C4-2B (cell line): Measurements from ENCODE around the gene IRF9.

Experiments used
- CTCF ChIP-seq: fragments of 450-650 bp; conservative IDR thresholded peaks from 2 replicates; pipeline ENCODE4 v1.5.1; 2017; ENCODE audit warnings: mild to moderate bottlenecking
- ZFX ChIP-seq: fragments of 450-650 bp; IDR thresholded peaks from 2 replicates; pipeline ENCODE4 v1.6.1; 2017

- no peak for TF ChIP-seq CTCF
- TF ChIP-seq ZFX, result no peak
These were observed 13.9 kb upstream of the IRF9 start, which contains the start of gene RNF31 for GRCh38 chr14:24146978-24147760.
